HG03575 (cell line): ENCODE measurements around the gene ETFRF1.

Experiments used
- ATAC-seq: cut with Tn5 transposase; IDR thresholded peaks from one replicate; pipeline ENCODE4 v1.9.1; 2021; ENCODE audit not compliant: unreplicated experiment, insufficient number of reproducible peaks, low FRiP score; ENCODE audit errors: extremely low read depth

ETFRF1 gene

GRCh38 chr12:25195056-25195971, at the start of gene ETFRF1, which contains the start of gene DNAI7:
TSS of gene ETFRF1 (plus strand) at chr12:25195237. CDS start at chr12:25203957, 8,720 bp downstream.
TSS of gene DNAI7 (minus strand) at chr12:25195160. CDS start at chr12:25195078, 82 bp downstream.
- peak; percentile 85 for ATAC-seq

- ATAC-seq: no peak
These were observed 48.4 kb upstream of the ETFRF1 start for GRCh38 chr12:25146686-25147085.

- no peak for ATAC-seq
These were observed 43.6 kb upstream of the ETFRF1 start for GRCh38 chr12:25151476-25151875.

- ATAC-seq: no peak
These were observed 43.0 kb upstream of the ETFRF1 start for GRCh38 chr12:25152055-25152454.

GRCh38 chr12:25155022-25155576, 39.9 kb upstream of the ETFRF1 start:
- no peak for ATAC-seq

GRCh38 chr12:25156061-25156460, 39.0 kb upstream of the ETFRF1 start:
- ATAC-seq: no peak

- ATAC-seq: no peak
These were observed 32.2 kb upstream of the ETFRF1 start for GRCh38 chr12:25162866-25163265.

GRCh38 chr12:25182765-25183164, 12.3 kb upstream of the ETFRF1 start:
- ATAC-seq: no peak

GRCh38 chr12:25184132-25184531, 10.9 kb upstream of the ETFRF1 start:
- no peak for ATAC-seq

GRCh38 chr12:25186038-25186787, 8.8 kb upstream of the ETFRF1 start:
- ATAC-seq: no peak

- ATAC-seq: peak; percentile 61
These were observed 8.1 kb upstream of the ETFRF1 start for GRCh38 chr12:25186788-25187402.

- no peak for ATAC-seq
These were observed 7.3 kb upstream of the ETFRF1 start for GRCh38 chr12:25187781-25188180.

GRCh38 chr12:25189656-25190055, 5.4 kb upstream of the ETFRF1 start:
- ATAC-seq: no peak

GRCh38 chr12:25190793-25191192, 4.2 kb upstream of the ETFRF1 start:
- no peak for ATAC-seq

GRCh38 chr12:25194214-25194613, 823 bp upstream of the ETFRF1 start:
- ATAC-seq: no peak

GRCh38 chr12:25194722-25195055, 348 bp upstream of the ETFRF1 start:
- ATAC-seq: no peak

GRCh38 chr12:25197608-25198007, 2.6 kb downstream of the ETFRF1 start:
- ATAC-seq: no peak

- no peak for ATAC-seq
These were observed 5.7 kb downstream of the ETFRF1 start for GRCh38 chr12:25200703-25201102.

- ATAC-seq: no peak
These were observed 7.1 kb downstream of the ETFRF1 start for GRCh38 chr12:25202137-25202536.
